PC-3 (cell line): ENCODE data around the gene NNT. TPM values are rescaled to one million over a fixed set of nuclear protein-coding genes. Genes with fewer than 3 reads are reported as not detected.

Source experiments
- ATAC-seq: fragments of 200-7000 bp; cut with Tn5 transposase; 2 replicates; pipeline ENCODE4 v1.9.1; 2020; ENCODE audit warnings: mild to moderate bottlenecking, moderate library complexity
- BruUV-seq: library from RNA; stranded (reverse); fragments of 400-500 nt; replicated peaks from 2 replicates; lab custom pipeline; 2021; lab: Mats Ljungman, UMichigan
- CTCF ChIA-PET: fragments of 300-600 bp; sonication (Branson Sonifier 250); formaldehyde crosslinking; loops from one replicate; lab custom pipeline; 2022; ENCODE audit warnings: antibody characterized with exemption; lab: Charles Lee
- POLR2A ChIA-PET: fragments of 300-600 bp; sonication (Branson Sonifier 250); formaldehyde crosslinking; loops from one replicate; lab custom pipeline; 2022; ENCODE audit warnings: antibody characterized with exemption; ENCODE audit not compliant: unreplicated experiment; lab: Charles Lee
- DNase-seq: peaks from one replicate; pipeline ENCODE4 v3.0.0-alpha.2; 2015
- H2AFZ ChIP-seq: fragments of 300-600 bp; sonication (generic); 2 replicates; pipeline ENCODE4 v1.6.0; 2016; ENCODE audit warnings: antibody characterized with exemption, low read length
- H3F3A ChIP-seq: fragments of 300-600 bp; sonication (generic); one replicate; pipeline ENCODE4 v1.6.0; 2017; ENCODE audit warnings: antibody characterized with exemption, low read length, control low read depth, mild to moderate bottlenecking; ENCODE audit not compliant: unreplicated experiment
- H3K27ac ChIP-seq: fragments of 300-600 bp; sonication (generic); 2 replicates; pipeline ENCODE4 v1.5.1; 2016; ENCODE audit warnings: mild to moderate bottlenecking, low read length
- H3K27me3 ChIP-seq: fragments of 300-600 bp; sonication (generic); 2 replicates; pipeline ENCODE4 v1.6.1; 2016; ENCODE audit warnings: low read length, mixed read lengths
- H3K36me3 ChIP-seq: fragments of 300-600 bp; sonication (generic); 2 replicates; pipeline ENCODE4 v1.6.1; 2016; ENCODE audit warnings: low read depth, mixed run types, low read length, mixed read lengths
- H3K4me1 ChIP-seq: fragments of 300-600 bp; sonication (generic); 2 replicates; pipeline ENCODE4 v1.5.1; 2016; ENCODE audit warnings: low read length; ENCODE audit not compliant: insufficient read depth
- H3K4me2 ChIP-seq: fragments of 300-600 bp; sonication (generic); 2 replicates; pipeline ENCODE4 v1.6.0; 2016; ENCODE audit warnings: low read length
- H3K4me3 ChIP-seq: fragments of 300-600 bp; sonication (generic); 2 replicates; pipeline ENCODE4 v1.5.1; 2016; ENCODE audit warnings: mild to moderate bottlenecking, low read length, mixed read lengths
- H3K79me2 ChIP-seq: fragments of 300-600 bp; sonication (generic); 2 replicates; pipeline ENCODE4 v1.6.1; 2017; ENCODE audit warnings: low read length, mixed read lengths
- H3K9ac ChIP-seq: fragments of 300-600 bp; sonication (generic); 2 replicates; pipeline ENCODE4 v1.6.0; 2016; ENCODE audit warnings: mild to moderate bottlenecking, low read length
- H3K9me2 ChIP-seq: fragments of 300-600 bp; sonication (generic); replicated peaks from 2 replicates; pipeline ENCODE4 v1.6.1; 2016; ENCODE audit warnings: mixed run types, low read length, mixed read lengths
- H3K9me3 ChIP-seq: fragments of 300-600 bp; sonication (generic); 2 replicates; pipeline ENCODE4 v1.6.1; 2016; ENCODE audit warnings: low read length, mixed read lengths
- H4K20me1 ChIP-seq: fragments of 300-600 bp; sonication (generic); 2 replicates; pipeline ENCODE4 v1.6.1; 2016; ENCODE audit warnings: low read length, mixed read lengths
- EZH2 ChIP-seq: fragments of 300-600 bp; sonication (generic); IDR thresholded peaks from one replicate; pipeline ENCODE4 v1.6.1; 2017; ENCODE audit warnings: antibody characterized with exemption, mild to moderate bottlenecking, low read length; ENCODE audit not compliant: unreplicated experiment
- EZH2phosphoT487 ChIP-seq: fragments of 300-600 bp; sonication (generic); IDR thresholded peaks from 2 replicates; pipeline ENCODE4 v1.6.1; 2018; ENCODE audit warnings: mild to moderate bottlenecking, antibody characterized with exemption, low read length, borderline replicate concordance
- intact Hi-C: fragments of 100-400 bp; cut with micrococcal nuclease; formaldehyde crosslinking; loops from 2 replicates; pipeline ENCODE4 v1.9.0; 2023
- total RNA-seq: library from RNA; depleted of rRNA; stranded (reverse); fragments of >200 nt; gene quantifications from 2 replicates; pipeline ENCODE4 v1.2.3, GENCODE V29; 2014
- TF ChIP-seq, protein P1 (sequence below): fragments of 300-600 bp; sonication (generic); conservative IDR thresholded peaks from 2 replicates; pipeline ENCODE4 v1.5.1; 2017; ENCODE audit warnings: antibody characterized with exemption, low read depth, mild to moderate bottlenecking, low read length

The NNT gene
- total RNA-seq, 1 experiment from 2014 or later = 15.6 TPM

DNA sequence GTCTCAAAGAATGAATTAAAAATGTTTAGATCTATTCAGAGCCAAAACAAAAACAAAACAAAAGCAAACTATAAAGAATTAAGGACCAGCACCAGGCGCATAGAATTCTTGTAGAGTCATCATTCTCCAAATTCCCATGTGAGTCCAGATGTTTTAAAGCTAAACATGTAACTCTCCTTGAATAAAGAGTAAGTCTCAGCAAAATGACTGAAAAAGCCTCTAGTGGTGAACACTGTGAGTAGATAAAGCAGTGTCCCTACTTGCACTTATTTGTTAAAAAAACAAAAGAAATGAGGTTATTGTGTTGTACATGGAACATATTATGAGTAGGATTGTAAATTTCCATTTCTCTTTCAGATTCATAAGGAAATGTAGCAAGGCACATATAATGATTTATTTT lies 44.0 kb downstream of the NNT start:
- ChIA-PET CTCF (interaction anchor here (0.6 kb wide), 1 partner anchor 10 kb away, joined by 3 read pairs; no protein-coding TSS in a partner anchor), POLR2A (interaction anchor here (0.6 kb wide), 1 partner anchor 718 kb away, joined by 8 read pairs; no protein-coding TSS in a partner anchor)
- Histone ChIP-seq H3K4me1 (no peaks in the 10 kb centered on the region), H3K9ac (no peak overlapping the region), H3K9me3 (no peaks in the 10 kb centered on the region), H3K27ac (no peak overlapping the region), H3K9me2 (no peaks in the 10 kb centered on the region), H4K20me1 (no peaks in the 10 kb centered on the region), H3K79me2 (no peaks in the 10 kb centered on the region), H3K27me3 (no peaks in the 10 kb centered on the region), H2AFZ (no peak overlapping the region), H3K4me2 (no peak overlapping the region), H3F3A (no peaks in the 10 kb centered on the region), H3K4me3 (no peak overlapping the region), H3K36me3 (0 out of 2 replicates have a peak, but pooled peaks cover 2% of the 10 kb centered on the region)
- no peak for DNase-seq
- TF ChIP-seq EZH2 = no peak
- TF ChIP-seq, protein P1, sequence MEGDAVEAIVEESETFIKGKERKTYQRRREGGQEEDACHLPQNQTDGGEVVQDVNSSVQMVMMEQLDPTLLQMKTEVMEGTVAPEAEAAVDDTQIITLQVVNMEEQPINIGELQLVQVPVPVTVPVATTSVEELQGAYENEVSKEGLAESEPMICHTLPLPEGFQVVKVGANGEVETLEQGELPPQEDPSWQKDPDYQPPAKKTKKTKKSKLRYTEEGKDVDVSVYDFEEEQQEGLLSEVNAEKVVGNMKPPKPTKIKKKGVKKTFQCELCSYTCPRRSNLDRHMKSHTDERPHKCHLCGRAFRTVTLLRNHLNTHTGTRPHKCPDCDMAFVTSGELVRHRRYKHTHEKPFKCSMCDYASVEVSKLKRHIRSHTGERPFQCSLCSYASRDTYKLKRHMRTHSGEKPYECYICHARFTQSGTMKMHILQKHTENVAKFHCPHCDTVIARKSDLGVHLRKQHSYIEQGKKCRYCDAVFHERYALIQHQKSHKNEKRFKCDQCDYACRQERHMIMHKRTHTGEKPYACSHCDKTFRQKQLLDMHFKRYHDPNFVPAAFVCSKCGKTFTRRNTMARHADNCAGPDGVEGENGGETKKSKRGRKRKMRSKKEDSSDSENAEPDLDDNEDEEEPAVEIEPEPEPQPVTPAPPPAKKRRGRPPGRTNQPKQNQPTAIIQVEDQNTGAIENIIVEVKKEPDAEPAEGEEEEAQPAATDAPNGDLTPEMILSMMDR = peak; percentile 38; the same call in 1 of the 2 replicates
- no peak for ATAC-seq
- no TSS peak for BruUV-seq
- intact Hi-C loops = no loop called here

DNA sequence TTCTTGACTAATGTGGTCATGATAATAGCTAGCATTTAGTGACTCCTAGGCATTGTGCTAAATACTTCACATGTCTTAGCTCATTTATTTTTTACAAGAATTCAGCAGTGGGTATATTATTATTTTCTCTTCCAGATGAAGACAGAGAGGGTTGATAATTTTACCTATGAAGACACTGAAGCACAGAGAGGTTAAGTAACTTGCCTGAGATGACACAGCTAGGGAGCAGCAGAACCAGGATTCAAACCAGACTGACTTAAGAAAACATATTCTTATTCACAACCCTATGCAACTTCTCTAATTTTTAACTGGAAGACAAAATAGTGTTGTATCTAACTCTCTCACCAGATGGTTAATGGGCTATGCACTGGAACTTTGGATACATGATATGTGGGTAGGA lies 44.8 kb downstream of the NNT start:
- no peak for ATAC-seq
- Histone ChIP-seq H3K36me3 (0 out of 2 replicates have a peak, but pooled peaks cover 2% of the 10 kb centered on the region), H3K79me2 (no peaks in the 10 kb centered on the region), H3K9me3 (no peaks in the 10 kb centered on the region), H2AFZ (no peak overlapping the region), H3K4me3 (no peak overlapping the region), H3F3A (no peaks in the 10 kb centered on the region), H3K27ac (no peak overlapping the region), H3K9ac (no peak overlapping the region), H3K27me3 (no peaks in the 10 kb centered on the region), H4K20me1 (no peaks in the 10 kb centered on the region), H3K9me2 (no peaks in the 10 kb centered on the region), H3K4me2 (no peak overlapping the region), H3K4me1 (no peaks in the 10 kb centered on the region)
- POLR2A ChIA-PET = interaction anchor here (0.6 kb wide), 1 partner anchor 90 kb away, joined by 4 read pairs; no protein-coding TSS in a partner anchor
- no TSS peak for BruUV-seq
- no peak for DNase-seq
- TF ChIP-seq, protein P1 = no peak
- TF ChIP-seq EZH2phosphoT487 (no peak), EZH2 (no peak)
- CTCF ChIA-PET = no interaction called here
- intact Hi-C loops = no loop called here

DNA sequence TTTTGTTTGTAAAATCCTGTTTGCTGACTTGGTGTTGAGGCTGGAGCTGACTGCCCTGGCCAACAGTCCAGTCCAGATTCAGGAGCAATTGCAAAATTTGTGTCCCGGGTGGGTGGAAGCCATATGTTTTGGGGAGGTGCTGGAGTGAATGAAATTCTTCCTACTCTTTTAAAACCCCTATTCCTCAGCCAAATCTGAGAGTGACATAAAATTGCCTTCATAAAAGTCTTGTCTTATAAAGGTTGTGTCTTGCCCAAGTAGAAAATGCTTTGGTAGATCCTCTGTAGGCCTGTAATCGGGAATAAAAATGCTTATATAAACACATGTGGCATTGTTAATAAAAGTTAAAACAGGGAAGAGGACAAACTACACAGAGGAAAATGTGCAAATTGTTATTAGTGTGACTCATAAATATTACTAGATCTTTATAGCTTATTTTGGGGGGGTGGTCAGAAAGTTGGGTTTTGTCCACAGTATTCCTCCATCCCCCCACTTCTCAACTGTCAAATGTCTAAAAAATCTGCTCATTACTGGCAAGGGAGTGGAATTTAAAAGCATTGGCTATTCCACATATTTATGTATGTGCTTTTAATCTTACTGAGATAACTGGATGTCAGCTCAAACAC lies 45.6 kb downstream of the NNT start:
- ChIA-PET POLR2A (interaction anchor here (0.6 kb wide), 2 partner anchors 10 to 106 kb away, joined by 3 to 11 read pairs; no protein-coding TSS in a partner anchor), CTCF (no interaction called here)
- H3K9ac ChIP-seq = no peak overlapping the region
- H3K27ac ChIP-seq = peak overlapping the region; percentile 1; the same call in 1 of the 2 replicates
- no peaks in the 10 kb centered on the region for H4K20me1 ChIP-seq
- H2AFZ ChIP-seq = no peak overlapping the region
- intact Hi-C loops = no loop called here
- no peak overlapping the region for H3K4me2 ChIP-seq
- DNase-seq (no peak), ATAC-seq (peak; percentile 37; the same call in 1 of the 2 replicates)
- 0 out of 2 replicates have a peak, but pooled peaks cover 2% of the 10 kb centered on the region for H3K36me3 ChIP-seq
- no peaks in the 10 kb centered on the region for H3K4me1 ChIP-seq
- H3K4me3 ChIP-seq = no peak overlapping the region
- no peaks in the 10 kb centered on the region for H3K9me2 ChIP-seq
- H3K79me2 ChIP-seq = no peaks in the 10 kb centered on the region
- H3K9me3 ChIP-seq = no peaks in the 10 kb centered on the region
- H3K27me3 ChIP-seq = no peaks in the 10 kb centered on the region
- H3F3A ChIP-seq = no peaks in the 10 kb centered on the region
- BruUV-seq = no TSS peak
- TF ChIP-seq EZH2phosphoT487 (no peak), EZH2 (no peak)
- TF ChIP-seq, protein P1 = no peak
